ENCODE measurements around the gene BTBD9.
"Not testable (repeated sequence)": the region's sequence is repeated elsewhere in the genome, so short reads cannot be mapped to it uniquely, and the experiment has no call there.

The BTBD9 gene

GRCh38 chr6:38429546-38429945, 210.2 kb downstream of the BTBD9 start:
- no peak for DNase-seq (ENCODE audit: low spot score)

- DNase-seq (ENCODE audit: low spot score): no peak
These were observed 212.1 kb downstream of the BTBD9 start for GRCh38 chr6:38427492-38428210.

GRCh38 chr6:38425788-38426488, 213.8 kb downstream of the BTBD9 start:
- DNase-seq (ENCODE audit: low spot score): not testable (repeated sequence)

- DNase-seq (ENCODE audit: low spot score): no peak
These were observed 216.0 kb downstream of the BTBD9 start for GRCh38 chr6:38423746-38424145.

GRCh38 chr6:38420207-38420606, 219.5 kb downstream of the BTBD9 start:
- no peak for DNase-seq (ENCODE audit: low spot score)

- no peak for DNase-seq (ENCODE audit: low spot score)
These were observed 222.2 kb downstream of the BTBD9 start for GRCh38 chr6:38417521-38417920.

GRCh38 chr6:38415231-38416005, 224.3 kb downstream of the BTBD9 start:
- DNase-seq (ENCODE audit: low spot score): no peak

GRCh38 chr6:38413102-38413800, 226.5 kb downstream of the BTBD9 start:
- DNase-seq (ENCODE audit: low spot score): no peak

- DNase-seq (ENCODE audit: low spot score): no peak
These were observed 232.5 kb downstream of the BTBD9 start for GRCh38 chr6:38407192-38407591.

- no peak for DNase-seq (ENCODE audit: low spot score)
These were observed 233.6 kb downstream of the BTBD9 start for GRCh38 chr6:38406096-38406495.

- DNase-seq (ENCODE audit: low spot score): no peak
These were observed 234.7 kb downstream of the BTBD9 start for GRCh38 chr6:38404900-38405556.

GRCh38 chr6:38404355-38404754, 235.4 kb downstream of the BTBD9 start:
- DNase-seq (ENCODE audit: low spot score): no peak

GRCh38 chr6:38403548-38403947, 236.2 kb downstream of the BTBD9 start:
- DNase-seq (ENCODE audit: low spot score): no peak

- DNase-seq (ENCODE audit: low spot score): no peak
These were observed 239.0 kb downstream of the BTBD9 start for GRCh38 chr6:38400764-38401163.

- no peak for DNase-seq (ENCODE audit: low spot score)
These were observed 239.6 kb downstream of the BTBD9 start for GRCh38 chr6:38400101-38400500.

GRCh38 chr6:38396209-38396608, 243.5 kb downstream of the BTBD9 start:
- DNase-seq (ENCODE audit: low spot score): no peak

GRCh38 chr6:38393986-38394385, 245.7 kb downstream of the BTBD9 start:
- no peak for DNase-seq (ENCODE audit: low spot score)

- no peak for DNase-seq (ENCODE audit: low spot score)
These were observed 247.8 kb downstream of the BTBD9 start for GRCh38 chr6:38391626-38392579.

- no peak for DNase-seq (ENCODE audit: low spot score)
These were observed 248.5 kb downstream of the BTBD9 start for GRCh38 chr6:38391206-38391605.

GRCh38 chr6:38389875-38390274, 249.9 kb downstream of the BTBD9 start:
- no peak for DNase-seq (ENCODE audit: low spot score)

- no peak for DNase-seq (ENCODE audit: low spot score)
These were observed 251.8 kb downstream of the BTBD9 start for GRCh38 chr6:38387971-38388370.
